Upper lobe of right lung (tissue), 1 donor: ENCODE data around the gene GGT5. TPM values are rescaled to one million over a fixed set of nuclear protein-coding genes. Genes with fewer than 3 reads are reported as not detected.

Experiments
- ATAC-seq: fragments of 200-7000 bp; cut with Tn5 transposase; one replicate; pipeline ENCODE4 v1.9.1; 2020; ENCODE audit warnings: mild to moderate bottlenecking, moderate library complexity
- DNase-seq: peaks from one replicate; pipeline ENCODE4 v3.0.0-alpha.2; 2020
- H3K27ac ChIP-seq: fragments of 200-600 bp; one replicate; pipeline ENCODE4 v1.8.0; 2022
- H3K27me3 ChIP-seq: fragments of 200-600 bp; one replicate; pipeline ENCODE4 v1.8.0; 2022; ENCODE audit warnings: mild to moderate bottlenecking
- H3K36me3 ChIP-seq: fragments of 200-600 bp; one replicate; pipeline ENCODE4 v1.8.0; 2022
- H3K4me1 ChIP-seq: fragments of 200-600 bp; one replicate; pipeline ENCODE4 v1.8.0; 2022
- H3K4me3 ChIP-seq: fragments of 200-600 bp; one replicate; pipeline ENCODE4 v1.8.0; 2022; ENCODE audit warnings: mild to moderate bottlenecking
- H3K9me3 ChIP-seq: fragments of 200-600 bp; one replicate; pipeline ENCODE4 v1.8.0; 2022
- intact Hi-C: fragments of 100-400 bp; cut with DNase I; formaldehyde crosslinking; loops from one replicate; pipeline ENCODE4 v1.11.0; 2022
- total RNA-seq: library from RNA; stranded (reverse); fragmentation: NEBNext Ultra II Directional; extraction: Animal tissue kit (Norgen Biotek cat#: 25700); gene quantifications from one replicate; pipeline ENCODE4 v1.2.1, GENCODE V29; 2021
- TF ChIP-seq, protein P1 (sequence below): fragments of 200-600 bp; IDR thresholded peaks from one replicate; pipeline ENCODE4 v1.8.0; 2022; ENCODE audit warnings: antibody characterized with exemption
- donor health status: DM: no; HTN: yes; CAD: no; lungs with severe emphysema.

The GGT5 gene
- total RNA-seq, 1 donor from 2014 or later, result 66.5 TPM

DNA sequence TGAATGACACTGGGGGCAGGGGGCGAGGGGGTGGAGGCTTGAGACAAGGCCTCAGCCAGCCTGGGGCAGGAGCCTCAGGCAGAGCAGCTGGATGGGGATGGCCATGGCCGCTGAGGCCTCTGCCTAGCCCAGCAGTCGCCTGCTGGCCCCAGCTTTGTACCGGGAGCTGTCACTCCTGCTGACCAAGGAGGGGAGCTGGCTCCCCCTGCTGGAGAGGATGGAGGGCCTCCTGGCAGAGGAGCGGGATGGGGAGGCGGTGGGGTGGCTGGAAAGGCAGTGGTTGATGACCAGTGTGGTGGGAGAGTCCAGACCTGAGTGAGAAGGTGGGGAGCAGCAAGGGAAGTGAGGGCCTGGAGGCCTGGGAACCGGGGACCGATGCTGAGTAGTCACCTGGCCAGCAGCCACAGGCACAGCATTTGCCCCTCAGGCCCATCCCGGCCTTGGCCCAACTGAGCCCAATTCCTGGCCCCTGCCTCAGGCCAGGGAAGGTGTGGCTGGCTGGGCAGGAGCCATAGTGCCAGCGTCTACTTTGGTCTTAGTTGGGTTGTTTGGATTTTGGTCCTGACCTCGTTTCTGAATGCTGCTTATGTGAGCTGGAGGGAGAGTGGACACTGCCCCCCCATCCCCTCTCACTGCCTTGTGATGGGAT lies 69.6 kb downstream of the GGT5 start:
- Histone ChIP-seq H3K4me1 (no peaks in the 10 kb centered on the region), H3K4me3 (no peak overlapping the region), H3K36me3 (peaks cover 68% of the 10 kb centered on the region), H3K27me3 (no peaks in the 10 kb centered on the region), H3K27ac (no peak overlapping the region), H3K9me3 (no peaks in the 10 kb centered on the region)
- DNase-seq (peak; percentile 90), ATAC-seq (peak; percentile 84)
- TF ChIP-seq, protein P1, sequence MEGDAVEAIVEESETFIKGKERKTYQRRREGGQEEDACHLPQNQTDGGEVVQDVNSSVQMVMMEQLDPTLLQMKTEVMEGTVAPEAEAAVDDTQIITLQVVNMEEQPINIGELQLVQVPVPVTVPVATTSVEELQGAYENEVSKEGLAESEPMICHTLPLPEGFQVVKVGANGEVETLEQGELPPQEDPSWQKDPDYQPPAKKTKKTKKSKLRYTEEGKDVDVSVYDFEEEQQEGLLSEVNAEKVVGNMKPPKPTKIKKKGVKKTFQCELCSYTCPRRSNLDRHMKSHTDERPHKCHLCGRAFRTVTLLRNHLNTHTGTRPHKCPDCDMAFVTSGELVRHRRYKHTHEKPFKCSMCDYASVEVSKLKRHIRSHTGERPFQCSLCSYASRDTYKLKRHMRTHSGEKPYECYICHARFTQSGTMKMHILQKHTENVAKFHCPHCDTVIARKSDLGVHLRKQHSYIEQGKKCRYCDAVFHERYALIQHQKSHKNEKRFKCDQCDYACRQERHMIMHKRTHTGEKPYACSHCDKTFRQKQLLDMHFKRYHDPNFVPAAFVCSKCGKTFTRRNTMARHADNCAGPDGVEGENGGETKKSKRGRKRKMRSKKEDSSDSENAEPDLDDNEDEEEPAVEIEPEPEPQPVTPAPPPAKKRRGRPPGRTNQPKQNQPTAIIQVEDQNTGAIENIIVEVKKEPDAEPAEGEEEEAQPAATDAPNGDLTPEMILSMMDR, result peak; percentile 86
- intact Hi-C loops, result loop anchor here (10.0 kb wide), 1 partner anchor 70 kb away; no protein-coding TSS in a partner anchor

DNA sequence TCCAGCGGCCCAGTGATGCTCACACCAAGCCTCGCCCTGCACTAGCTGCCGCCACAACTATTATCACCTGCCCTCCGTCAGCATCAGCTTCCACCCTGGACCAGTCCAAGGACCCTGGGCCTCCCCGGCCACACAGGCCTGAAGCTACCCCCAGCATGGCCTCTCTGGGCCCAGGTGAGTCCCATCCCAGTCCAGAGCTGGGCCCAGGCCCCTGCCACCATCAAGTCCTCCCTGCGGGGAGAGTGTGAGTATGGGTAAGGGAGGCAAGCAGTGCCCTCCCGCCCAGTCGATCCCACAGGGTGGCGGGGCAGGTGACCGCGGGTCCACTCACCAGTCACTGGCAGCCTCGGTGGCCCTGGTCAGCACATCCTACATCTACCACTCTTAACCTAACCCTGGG lies 73.1 kb downstream of the GGT5 start:
- peaks cover 95% of the 10 kb centered on the region for H3K36me3 ChIP-seq
- intact Hi-C loops, result loop anchor here (10.0 kb wide), 1 partner anchor 67 kb away; no protein-coding TSS in a partner anchor
- TF ChIP-seq, protein P1, result no peak
- ATAC-seq (no peak), DNase-seq (no peak)
- H3K9me3 ChIP-seq, result no peaks in the 10 kb centered on the region
- H3K4me3 ChIP-seq, result no peak overlapping the region
- H3K4me1 ChIP-seq, result no peaks in the 10 kb centered on the region
- H3K27me3 ChIP-seq, result no peaks in the 10 kb centered on the region
- H3K27ac ChIP-seq, result no peak overlapping the region

DNA sequence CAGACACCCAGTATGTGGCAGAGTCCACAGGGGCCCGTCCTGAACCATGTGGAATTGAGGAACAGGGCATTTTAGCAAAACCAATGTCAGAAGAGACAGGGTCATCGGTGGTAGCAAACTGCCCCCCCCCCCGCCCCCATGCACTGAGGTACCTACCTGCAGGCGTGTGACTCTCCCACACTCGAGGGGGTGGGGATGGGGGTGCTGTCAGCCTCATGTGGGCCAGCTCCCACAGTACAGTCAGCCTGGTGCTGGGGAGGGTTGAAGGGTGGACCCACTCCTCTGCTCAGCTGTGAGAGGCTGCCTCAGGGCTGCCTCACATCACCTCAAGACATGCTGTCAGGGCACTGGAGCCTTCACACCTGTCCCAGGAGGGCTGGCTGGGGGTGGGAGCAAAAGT lies 74.2 kb downstream of the GGT5 start:
- Histone ChIP-seq H3K4me1 (no peaks in the 10 kb centered on the region), H3K9me3 (no peaks in the 10 kb centered on the region), H3K4me3 (no peak overlapping the region), H3K27ac (no peak overlapping the region), H3K27me3 (no peaks in the 10 kb centered on the region), H3K36me3 (peaks cover 95% of the 10 kb centered on the region)
- ATAC-seq, result no peak
- TF ChIP-seq, protein P1, result no peak
- DNase-seq, result no peak
- intact Hi-C loops, result loop anchor here (10.0 kb wide), 1 partner anchor 66 kb away; no protein-coding TSS in a partner anchor

DNA sequence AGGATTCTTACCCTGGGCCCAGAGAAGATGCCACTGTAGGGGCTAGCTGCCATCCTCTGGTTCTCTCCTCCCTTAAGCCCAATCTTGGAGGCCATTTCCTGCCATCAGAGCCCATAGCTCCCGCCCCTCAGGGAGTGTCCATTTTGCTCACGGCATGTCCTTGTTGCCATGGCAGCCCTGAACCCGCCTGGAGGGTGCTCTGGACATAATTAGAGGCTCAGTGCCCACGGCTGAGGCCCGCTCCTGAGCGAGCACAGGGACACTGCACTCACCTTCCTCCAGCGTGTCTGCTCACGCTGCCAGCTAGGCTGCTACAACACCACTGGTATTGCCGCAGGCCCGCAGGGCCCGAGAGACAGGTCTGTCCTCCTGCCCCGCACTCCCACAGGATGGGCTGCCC lies 74.7 kb downstream of the GGT5 start:
- intact Hi-C loops, result loop anchor here (10.0 kb wide), 1 partner anchor 65 kb away; no protein-coding TSS in a partner anchor
- Histone ChIP-seq H3K27ac (no peak overlapping the region), H3K4me1 (no peaks in the 10 kb centered on the region), H3K4me3 (no peak overlapping the region), H3K36me3 (peaks cover 97% of the 10 kb centered on the region), H3K9me3 (no peaks in the 10 kb centered on the region), H3K27me3 (no peaks in the 10 kb centered on the region)
- TF ChIP-seq, protein P1, result no peak
- DNase-seq (no peak), ATAC-seq (no peak)

Other genes with a start within 250 kb of the GGT5 start
- gene GSTT4, start 239.6 kb downstream of the GGT5 start, total RNA-seq, result not detected
- gene CABIN1, start 233.8 kb downstream of the GGT5 start, total RNA-seq, result 92.0 TPM
- gene SUSD2, start 63.6 kb downstream of the GGT5 start, total RNA-seq, result 277 TPM
- 87.1 TPM for gene SPECC1L, start 25.7 kb upstream of the GGT5 start, total RNA-seq
- gene ADORA2A, start 182.5 kb upstream of the GGT5 start, total RNA-seq, result 17.2 TPM